ENCODE data around the gene MTA1. TPM values are rescaled to one million over a fixed set of nuclear protein-coding genes. Genes with fewer than 3 reads are reported as not detected.

MTA1 gene
- total RNA-seq, 1 donor = 33.9 TPM

- Histone ChIP-seq H3K4me3 (ENCODE audit: low read length) (no peak overlapping the region), H3K9me3 (ENCODE audit: low read depth, low read length) (no peaks in the 10 kb centered on the region), H3K27me3 (ENCODE audit: insufficient read depth, low read length) (no peaks in the 10 kb centered on the region), H3K4me1 (ENCODE audit: insufficient read depth, low read length) (peaks cover 31% of the 10 kb centered on the region)
These were observed 2.3 kb downstream of the MTA1 start for GRCh38 chr14:105421723-105422615.

DNA sequence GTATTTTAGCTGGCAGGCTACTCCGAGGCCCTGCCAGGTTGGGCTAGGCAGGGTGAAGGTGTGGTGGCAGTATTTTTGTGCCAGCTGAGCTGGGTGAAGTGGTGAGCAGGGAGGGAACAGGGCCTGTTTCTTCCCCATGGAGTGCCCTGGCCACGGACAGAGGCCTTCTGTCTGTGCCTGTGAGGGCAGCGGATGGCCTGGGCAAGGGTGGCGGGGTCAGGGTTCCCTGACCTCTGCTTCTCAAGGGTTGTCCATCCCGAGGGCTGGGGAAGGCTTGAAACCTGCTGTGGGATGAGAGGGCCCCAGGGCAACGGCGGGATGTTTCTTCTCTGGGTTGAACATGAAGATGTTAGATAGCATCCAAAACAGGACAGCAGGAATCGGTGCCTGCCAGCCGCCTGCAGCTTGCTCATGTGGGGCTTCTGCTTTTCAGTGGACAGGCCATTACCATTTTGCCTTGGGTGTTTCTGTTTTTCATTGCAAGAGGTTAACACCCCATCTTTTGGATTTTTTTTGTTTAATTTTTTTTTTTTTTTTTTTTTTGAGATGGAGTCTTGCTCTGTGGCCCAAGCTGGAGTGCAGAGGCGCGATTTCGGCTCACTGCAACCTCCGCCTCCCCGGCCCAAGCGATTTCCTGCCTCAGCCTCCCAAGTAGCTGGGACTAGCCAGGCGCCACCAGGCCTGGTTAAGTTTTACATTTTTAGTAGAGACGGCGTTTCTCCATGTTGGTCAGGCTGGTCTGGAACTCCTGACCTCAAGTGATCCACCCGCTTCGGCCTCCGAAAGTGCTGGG, 3.3 kb downstream of the MTA1 start:
- H3K4me1 ChIP-seq (ENCODE audit: insufficient read depth, low read length) = peaks cover 31% of the 10 kb centered on the region
- no peaks in the 10 kb centered on the region for H3K9me3 ChIP-seq (ENCODE audit: low read depth, low read length)
- H3K4me3 ChIP-seq (ENCODE audit: low read length) = no peak overlapping the region

GRCh38 chr14:105423488-105424195, 4.0 kb downstream of the MTA1 start:
- H3K27me3 ChIP-seq (ENCODE audit: insufficient read depth, low read length) = no peaks in the 10 kb centered on the region
- no peaks in the 10 kb centered on the region for H3K9me3 ChIP-seq (ENCODE audit: low read depth, low read length)
- H3K4me3 ChIP-seq (ENCODE audit: low read length) = no peak overlapping the region
- H3K4me1 ChIP-seq (ENCODE audit: insufficient read depth, low read length) = peaks cover 31% of the 10 kb centered on the region

More for the DNA sequence above, 3.3 kb downstream of the MTA1 start:
- no peaks in the 10 kb centered on the region for H3K27me3 ChIP-seq (ENCODE audit: insufficient read depth, low read length)

- H3K4me3 ChIP-seq (ENCODE audit: low read length) = no peak overlapping the region
These were observed 5.2 kb downstream of the MTA1 start for GRCh38 chr14:105424861-105425260.

DNA sequence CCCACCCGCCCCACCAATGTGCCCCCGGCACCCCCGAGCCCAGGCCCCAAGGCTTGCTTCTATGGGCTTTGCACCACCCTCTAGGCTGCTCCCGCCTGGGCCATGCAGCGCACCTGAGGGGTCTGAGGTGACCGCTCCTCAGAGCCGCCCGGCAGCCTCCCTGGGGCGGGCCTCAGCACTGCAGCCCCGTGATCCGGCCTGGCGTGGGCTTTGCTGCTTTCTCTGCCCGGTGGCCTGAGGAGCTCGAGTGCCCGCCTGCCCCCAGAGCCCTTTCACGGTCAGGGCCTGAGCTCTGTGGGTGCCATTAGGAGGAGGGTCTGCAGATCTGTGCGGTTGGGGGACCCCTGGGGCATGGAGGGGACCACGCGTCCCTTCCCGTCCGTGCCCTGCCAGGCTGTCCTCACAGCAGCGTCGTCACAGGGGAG, 6.2 kb downstream of the MTA1 start:
- Histone ChIP-seq H3K9me3 (ENCODE audit: low read depth, low read length) (no peaks in the 10 kb centered on the region), H3K27me3 (ENCODE audit: insufficient read depth, low read length) (no peaks in the 10 kb centered on the region), H3K4me3 (ENCODE audit: low read length) (no peak overlapping the region), H3K4me1 (ENCODE audit: insufficient read depth, low read length) (peaks cover 20% of the 10 kb centered on the region)

More at GRCh38 chr14:105424861-105425260, 5.2 kb downstream of the MTA1 start:
- peaks cover 25% of the 10 kb centered on the region for H3K4me1 ChIP-seq (ENCODE audit: insufficient read depth, low read length)
- H3K27me3 ChIP-seq (ENCODE audit: insufficient read depth, low read length) = no peaks in the 10 kb centered on the region
- no peaks in the 10 kb centered on the region for H3K9me3 ChIP-seq (ENCODE audit: low read depth, low read length)

DNA sequence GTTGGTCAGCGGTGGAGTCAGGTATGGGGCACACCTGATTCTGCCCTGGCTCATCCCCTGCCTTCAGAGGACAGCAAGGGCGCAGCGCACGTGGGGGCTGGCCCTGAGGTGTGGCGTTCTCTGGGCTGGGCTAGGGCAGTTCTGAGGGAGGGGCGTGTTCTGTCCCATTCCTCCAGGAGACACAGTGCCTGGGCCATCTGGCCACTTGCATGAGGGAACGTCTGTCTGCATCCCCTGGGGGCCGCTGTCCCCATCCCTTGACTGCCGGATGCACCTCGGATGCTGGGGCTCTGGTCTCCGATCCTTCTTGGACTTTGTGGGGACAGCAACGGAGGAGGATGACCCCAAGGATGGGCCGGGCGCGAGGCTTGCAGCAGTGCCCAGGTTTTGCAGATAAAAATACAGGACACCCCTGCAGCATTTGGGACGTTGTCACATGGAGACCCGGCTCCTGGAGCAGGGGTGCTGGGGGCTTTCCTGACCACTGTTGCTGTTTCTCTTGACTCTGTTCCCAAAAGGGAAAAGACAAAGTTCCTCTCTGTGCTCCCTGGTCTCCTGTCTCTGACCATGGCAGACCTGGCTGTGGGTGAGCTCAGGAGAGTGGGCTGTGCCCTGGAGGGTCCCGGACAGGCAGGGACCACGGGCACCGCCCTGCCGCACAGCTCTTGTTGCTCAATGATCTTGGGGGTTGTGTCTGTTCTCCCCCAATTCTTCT, 6.9 kb downstream of the MTA1 start:
- Histone ChIP-seq H3K4me3 (ENCODE audit: low read length) (no peak overlapping the region), H3K9me3 (ENCODE audit: low read depth, low read length) (no peaks in the 10 kb centered on the region), H3K4me1 (ENCODE audit: insufficient read depth, low read length) (peaks cover 12% of the 10 kb centered on the region), H3K27me3 (ENCODE audit: insufficient read depth, low read length) (no peaks in the 10 kb centered on the region)

DNA sequence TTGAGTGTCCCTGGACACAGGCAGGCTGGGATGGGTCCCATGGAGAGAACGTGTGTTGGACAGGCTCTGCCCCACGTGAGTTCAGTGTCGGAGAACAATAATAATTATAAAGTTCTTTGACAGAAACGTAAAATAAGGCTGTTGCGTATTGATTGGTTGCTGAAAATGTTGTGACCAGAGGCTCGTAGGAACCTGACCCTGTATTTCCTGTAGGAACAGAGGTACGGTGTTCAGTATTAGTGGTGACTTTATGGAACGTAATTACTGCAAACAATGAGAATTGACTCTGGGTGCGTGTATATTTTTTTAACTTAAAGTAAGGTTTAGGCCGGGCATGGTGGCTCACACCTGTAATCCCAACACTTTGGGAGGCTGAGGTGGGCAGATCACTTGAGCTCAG, 7.8 kb downstream of the MTA1 start:
- Histone ChIP-seq H3K4me1 (ENCODE audit: insufficient read depth, low read length) (peaks cover 4% of the 10 kb centered on the region), H3K9me3 (ENCODE audit: low read depth, low read length) (no peaks in the 10 kb centered on the region), H3K27me3 (ENCODE audit: insufficient read depth, low read length) (no peaks in the 10 kb centered on the region), H3K4me3 (ENCODE audit: low read length) (no peak overlapping the region)

GRCh38 chr14:105427936-105428485, 8.4 kb downstream of the MTA1 start:
- no peaks in the 10 kb centered on the region for H3K4me1 ChIP-seq (ENCODE audit: insufficient read depth, low read length)
- no peak overlapping the region for H3K4me3 ChIP-seq (ENCODE audit: low read length)
- no peaks in the 10 kb centered on the region for H3K27me3 ChIP-seq (ENCODE audit: insufficient read depth, low read length)
- H3K9me3 ChIP-seq (ENCODE audit: low read depth, low read length) = no peaks in the 10 kb centered on the region

GRCh38 chr14:105430042-105430441, 10.4 kb downstream of the MTA1 start:
- Histone ChIP-seq H3K4me1 (ENCODE audit: insufficient read depth, low read length) (no peaks in the 10 kb centered on the region), H3K27me3 (ENCODE audit: insufficient read depth, low read length) (no peaks in the 10 kb centered on the region), H3K9me3 (ENCODE audit: low read depth, low read length) (no peaks in the 10 kb centered on the region), H3K4me3 (ENCODE audit: low read length) (no peak overlapping the region)

DNA sequence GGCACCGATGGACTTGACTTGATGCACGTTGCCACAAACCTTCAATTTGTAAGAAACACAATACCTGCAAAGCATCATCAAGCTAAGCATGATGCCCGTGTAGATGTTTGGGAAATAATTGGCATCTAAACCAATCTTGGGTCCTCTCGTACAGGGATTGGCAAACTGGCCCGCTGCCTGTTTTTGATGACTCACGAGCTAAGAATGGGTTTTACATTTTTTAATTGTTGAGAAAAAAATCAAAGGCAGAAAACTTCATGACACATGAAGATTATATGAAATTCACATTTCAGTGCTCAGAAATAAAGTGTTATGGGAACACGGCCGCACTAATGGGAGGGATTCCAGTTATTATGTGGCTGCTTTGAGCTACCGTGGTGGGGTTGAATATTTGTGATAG, 10.9 kb downstream of the MTA1 start:
- Histone ChIP-seq H3K9me3 (ENCODE audit: low read depth, low read length) (no peaks in the 10 kb centered on the region), H3K4me3 (ENCODE audit: low read length) (no peak overlapping the region), H3K4me1 (ENCODE audit: insufficient read depth, low read length) (peaks cover 4% of the 10 kb centered on the region), H3K27me3 (ENCODE audit: insufficient read depth, low read length) (no peaks in the 10 kb centered on the region)

DNA sequence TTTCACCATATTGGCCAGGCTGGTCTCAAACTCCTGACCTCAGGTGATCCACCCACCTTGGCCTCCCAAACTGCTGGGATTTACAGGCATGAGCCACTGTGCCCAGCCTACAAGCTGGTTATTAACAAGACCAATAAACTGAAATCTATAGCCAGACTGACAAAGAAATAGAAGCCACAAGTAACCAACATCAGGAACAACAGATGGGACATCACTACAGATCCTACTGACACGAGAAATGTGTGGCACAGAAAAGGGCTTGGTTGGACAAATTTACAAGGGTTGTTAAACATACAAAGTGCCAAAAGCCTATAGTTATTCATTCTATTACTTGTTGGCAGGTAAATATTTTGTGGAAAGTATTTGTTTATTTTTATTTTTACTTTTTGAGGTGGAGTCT, 11.6 kb downstream of the MTA1 start:
- H3K27me3 ChIP-seq (ENCODE audit: insufficient read depth, low read length) = no peaks in the 10 kb centered on the region
- peaks cover 4% of the 10 kb centered on the region for H3K4me1 ChIP-seq (ENCODE audit: insufficient read depth, low read length)
- H3K4me3 ChIP-seq (ENCODE audit: low read length) = no peak overlapping the region
- no peaks in the 10 kb centered on the region for H3K9me3 ChIP-seq (ENCODE audit: low read depth, low read length)

- peaks cover 4% of the 10 kb centered on the region for H3K4me1 ChIP-seq (ENCODE audit: insufficient read depth, low read length)
- H3K9me3 ChIP-seq (ENCODE audit: low read depth, low read length) = no peaks in the 10 kb centered on the region
- H3K27me3 ChIP-seq (ENCODE audit: insufficient read depth, low read length) = no peaks in the 10 kb centered on the region
- no peak overlapping the region for H3K4me3 ChIP-seq (ENCODE audit: low read length)
These were observed 13.0 kb downstream of the MTA1 start for GRCh38 chr14:105432657-105433056.

DNA sequence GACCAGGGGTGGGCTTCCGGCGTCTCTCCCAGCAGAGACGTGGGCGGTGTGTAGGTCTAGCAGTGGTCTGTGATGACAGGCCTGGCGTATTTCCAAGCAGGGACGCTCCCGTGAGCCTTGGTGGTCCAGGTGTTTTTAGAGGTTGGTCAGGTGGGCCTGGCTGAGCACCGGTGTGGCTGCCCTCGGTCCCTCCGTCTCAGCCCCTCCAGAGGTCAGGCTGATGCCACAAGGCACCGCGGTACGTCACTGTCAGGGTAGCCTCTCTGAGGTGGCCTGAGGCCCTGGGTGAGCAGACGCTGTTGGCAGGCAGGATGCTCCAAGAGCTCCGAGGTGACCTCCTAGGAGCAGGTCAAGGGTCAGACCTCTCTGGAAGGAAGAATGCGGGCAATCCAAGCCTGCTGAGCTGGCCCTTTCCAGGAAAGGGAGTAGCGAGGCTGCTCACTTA, 13.6 kb downstream of the MTA1 start:
- no peaks in the 10 kb centered on the region for H3K27me3 ChIP-seq (ENCODE audit: insufficient read depth, low read length)
- no peaks in the 10 kb centered on the region for H3K9me3 ChIP-seq (ENCODE audit: low read depth, low read length)
- no peak overlapping the region for H3K4me3 ChIP-seq (ENCODE audit: low read length)
- H3K4me1 ChIP-seq (ENCODE audit: insufficient read depth, low read length) = peaks cover 4% of the 10 kb centered on the region

- Histone ChIP-seq H3K4me3 (ENCODE audit: low read length) (no peak overlapping the region), H3K27me3 (ENCODE audit: insufficient read depth, low read length) (no peaks in the 10 kb centered on the region), H3K4me1 (ENCODE audit: insufficient read depth, low read length) (peaks cover 4% of the 10 kb centered on the region), H3K9me3 (ENCODE audit: low read depth, low read length) (no peaks in the 10 kb centered on the region)
These were observed 16.8 kb downstream of the MTA1 start for GRCh38 chr14:105436402-105436801.

All from mononuclear cell (primary cell).